A549 (cell line): ENCODE data around the gene DUT. TPM values are rescaled to one million over a fixed set of nuclear protein-coding genes. Genes with fewer than 3 reads are reported as not detected.

Experiments
- ATAC-seq, 2 experiments: fragments of 200-7000 bp in 1 of 2; fragments of >200 bp in 1 of 2; cut with Nextera tagmentation in 1 of 2; cut with Tn5 transposase in 1 of 2; 3 replicates each; pipeline versions ENCODE4 v1.8.0 to v1.9.1; 2018 to 2020; ENCODE audit warnings: mild to moderate bottlenecking in 1 of 2, moderate library complexity in 1 of 2
- CTCF ChIA-PET: fragments of 300-600 bp; sonication (Branson Sonifier 250); formaldehyde crosslinking; extraction: SDS; loops from one replicate; lab custom pipeline; 2021; ENCODE audit warnings: antibody characterized with exemption, inconsistent platforms; lab: Yijun Ruan, JAX
- POLR2A ChIA-PET: fragments of 350-600 bp; formaldehyde crosslinking; extraction: SDS; loops from one replicate; lab custom pipeline; 2021; ENCODE audit warnings: antibody characterized with exemption, inconsistent platforms; lab: Yijun Ruan, JAX
- DNase-seq, 2 experiments: peaks; one replicate each; pipeline versions ENCODE4 v3.0.0 to v3.0.0-alpha.2; 2011 to 2016; ENCODE audit warnings: low read depth in 1 of 2, low spot score in 1 of 2
- FAIRE-seq: peaks from 2 replicates; lab custom pipeline; 2011; peaks lifted over from hg19 to GRCh38; lab: Jason Lieb, UNC
- H3K27ac ChIP-seq, 2 experiments: fragments of >200 bp; sonication (Bioruptor Twin); formaldehyde crosslinking; 3 replicates each; pipeline ENCODE4 v1.5.1; 2016 to 2017
- H3K4me1 ChIP-seq: fragments of >200 bp; sonication (Bioruptor Twin); formaldehyde crosslinking; 3 replicates; pipeline ENCODE4 v1.6.1; 2016
- H3K4me2 ChIP-seq: fragments of >200 bp; sonication (Bioruptor Twin); formaldehyde crosslinking; 3 replicates; pipeline ENCODE4 v1.6.1; 2016
- H3K4me3 ChIP-seq: fragments of >200 bp; sonication (Bioruptor Twin); formaldehyde crosslinking; 3 replicates; pipeline ENCODE4 v1.5.1; 2016
- H3K9me3 ChIP-seq: fragments of >200 bp; sonication (Bioruptor Twin); formaldehyde crosslinking; 3 replicates; pipeline ENCODE4 v1.6.1; 2016
- BCL3 ChIP-seq: fragments of >200 bp; sonication (Bioruptor Twin); formaldehyde crosslinking; IDR thresholded peaks from 3 replicates; pipeline ENCODE4 v1.6.1; 2016
- CEBPB ChIP-seq, 2 experiments: fragments of >200 bp in 1 of 2; sonication (Bioruptor Twin) in 1 of 2; formaldehyde crosslinking in 1 of 2; IDR thresholded peaks; 2 replicates each; pipeline ENCODE4 v1.6.1; 2012 to 2016
- EHMT2 ChIP-seq: fragments of 200-600 bp; sonication (generic); IDR thresholded peaks from 2 replicates; pipeline ENCODE4 v1.6.1; 2016; ENCODE audit warnings: antibody characterized with exemption, low read depth, mild to moderate bottlenecking, moderate library complexity
- EP300 ChIP-seq, 2 experiments: fragments of >200 bp; sonication (Bioruptor Twin); formaldehyde crosslinking; IDR thresholded peaks; 2 replicates in 1 of 2; 3 replicates in 1 of 2; pipeline ENCODE4 v1.6.1; 2016 to 2017
- FOSL2 ChIP-seq, 2 experiments: fragments of 450-650 bp in 1 of 2; fragments of >200 bp in 1 of 2; sonication (Bioruptor Twin) in 1 of 2; formaldehyde crosslinking; IDR thresholded peaks; 2 replicates each; pipeline versions ENCODE4 v1.5.0 to v1.6.1; 2016 to 2020; ENCODE audit warnings: mild to moderate bottlenecking in 1 of 2, moderate library complexity in 1 of 2
- FOXS1 ChIP-seq: fragments of 250-450 bp; sonication (Bioruptor Pico); IDR thresholded peaks from 2 replicates; pipeline ENCODE4 v1.5.0; 2020; ENCODE audit warnings: mild to moderate bottlenecking, moderate library complexity
- GATA3 ChIP-seq: IDR thresholded peaks from 2 replicates; pipeline ENCODE4 v1.6.1; 2012; ENCODE audit warnings: borderline replicate concordance
- HEYL ChIP-seq: fragments of 250-450 bp; sonication (Bioruptor Pico); IDR thresholded peaks from 2 replicates; pipeline ENCODE4 v1.8.0; 2021; ENCODE audit warnings: mild to moderate bottlenecking, moderate library complexity
- HMGXB4 ChIP-seq: fragments of 250-450 bp; sonication (Bioruptor Pico); IDR thresholded peaks from 2 replicates; pipeline ENCODE4 v1.5.0; 2021; ENCODE audit warnings: mild to moderate bottlenecking, moderate library complexity, borderline replicate concordance
- HOXB13 ChIP-seq: fragments of 250-450 bp; sonication (Bioruptor Pico); IDR thresholded peaks from 2 replicates; pipeline ENCODE4 v1.5.0; 2020; ENCODE audit warnings: low read depth, mild to moderate bottlenecking, moderate library complexity
- JUNB ChIP-seq: fragments of >200 bp; sonication (Bioruptor Twin); formaldehyde crosslinking; IDR thresholded peaks from 2 replicates; pipeline ENCODE4 v1.6.1; 2016
- KDM1A ChIP-seq: fragments of 200-600 bp; sonication (generic); IDR thresholded peaks from 2 replicates; pipeline ENCODE4 v1.6.1; 2016; ENCODE audit warnings: low read depth, mild to moderate bottlenecking
- PHF8 ChIP-seq: fragments of 200-600 bp; sonication (generic); IDR thresholded peaks from 2 replicates; pipeline ENCODE4 v1.6.1; 2016; ENCODE audit warnings: low read depth, mild to moderate bottlenecking, antibody characterized with exemption, moderate library complexity, borderline replicate concordance
- RNF2 ChIP-seq: fragments of 200-600 bp; sonication (generic); IDR thresholded peaks from 2 replicates; pipeline ENCODE4 v1.6.1; 2016; ENCODE audit warnings: low read depth, mild to moderate bottlenecking, antibody characterized with exemption, moderate library complexity, borderline replicate concordance
- TFCP2L1 ChIP-seq: fragments of 250-450 bp; sonication (Bioruptor Pico); IDR thresholded peaks from 2 replicates; pipeline ENCODE4 v1.5.0; 2021; ENCODE audit warnings: mild to moderate bottlenecking
- ZNF302 ChIP-seq: fragments of 250-450 bp; sonication (Bioruptor Pico); IDR thresholded peaks from 2 replicates; pipeline ENCODE4 v1.9.0; 2021; ENCODE audit warnings: inconsistent platforms, mild to moderate bottlenecking, moderate library complexity
- WGBS: methylation state at CpG from one replicate; pipeline ENCODE4 v1.1.6; 2017; ENCODE audit errors: missing lambda C conversion rate; 5-methylcytosine and 5-hydroxymethylcytosine counted together
- polyA plus RNA-seq, 4 experiments: library from polyadenylated mRNA; depleted of rRNA in 3 of 4; stranded (reverse); fragments of >200 nt; fragmentation: RNase III in 1 of 4; extraction: RNeasy Plus Mini Kit Qiagen cat#74134 plus additional on column Dnase treatment in 1 of 4; gene quantifications; 2 replicates in 3 of 4; 3 replicates in 1 of 4; pipeline ENCODE4 v1.2.3, GENCODE V29; 2011 to 2017
- TF ChIP-seq, protein P1 (sequence below): IDR thresholded peaks from 2 replicates; pipeline ENCODE4 v1.6.1; 2012
- TF ChIP-seq, protein P2 (sequence below): fragments of >200 bp; sonication (Bioruptor Twin); formaldehyde crosslinking; IDR thresholded peaks from 3 replicates; pipeline ENCODE4 v1.5.1; 2016

Gene DUT
- polyA plus RNA-seq, 2 of the 4 experiments (the other 2 are of a cell fraction): 89.1 to 114 TPM

GRCh38 chr15:48363474-48363873 is 32.2 kb downstream of the DUT start:
- ATAC-seq (no peak), DNase-seq (no peak), FAIRE-seq (no peak)
- WGBS: 32% methylated on average over 5 of the region's 5 CpGs
- Histone ChIP-seq H3K4me3 (no peak overlapping the region), H3K9me3 (no peaks in the 10 kb centered on the region), H3K4me1 (peaks cover 7% of the 10 kb centered on the region; the same call in 2 of the 3 replicates), H3K4me2 (no peak overlapping the region), H3K27ac (no peak overlapping the region)
- POLR2A ChIA-PET: no interaction called here
- CTCF ChIA-PET: no interaction called here
- TF ChIP-seq EP300 (IDR thresholded peaks at IDR 0.05) (no peak), FOSL2 (IDR thresholded peaks at IDR 0.05) (no peak), FOSL2 (CRISPR knock-in tag; IDR thresholded peaks at IDR 0.05) (no peak), CEBPB (IDR thresholded peaks at IDR 0.05) (no peak), FOXS1 (CRISPR knock-in tag) (no peak), ZNF302 (CRISPR knock-in tag) (no peak), TFCP2L1 (no peak), BCL3 (no peak), HOXB13 (CRISPR knock-in tag) (no peak), HMGXB4 (CRISPR knock-in tag) (no peak), GATA3 (no peak), HEYL (CRISPR knock-in tag) (no peak), JUNB (no peak)
- TF ChIP-seq, protein P1, sequence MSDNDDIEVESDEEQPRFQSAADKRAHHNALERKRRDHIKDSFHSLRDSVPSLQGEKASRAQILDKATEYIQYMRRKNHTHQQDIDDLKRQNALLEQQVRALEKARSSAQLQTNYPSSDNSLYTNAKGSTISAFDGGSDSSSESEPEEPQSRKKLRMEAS: no peak

DNA sequence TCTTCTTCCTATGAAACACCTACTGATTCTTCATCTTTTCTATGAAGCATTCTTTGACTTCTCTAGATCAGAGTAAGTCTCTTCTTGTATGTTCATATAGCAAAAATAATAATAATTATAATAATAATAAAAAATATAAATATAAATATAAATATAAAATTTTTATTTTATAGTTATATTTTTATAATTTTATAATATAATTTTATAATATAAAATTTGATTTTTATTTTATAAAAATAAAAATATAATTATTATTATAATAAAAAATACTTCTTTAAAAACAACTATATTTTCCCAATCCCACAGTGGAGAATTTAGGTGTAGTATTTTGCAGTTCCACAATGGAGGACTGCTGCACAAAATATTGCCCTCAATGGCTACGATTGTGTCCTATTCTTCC is 34.3 kb downstream of the DUT start:
- 54% methylated on average over 1 of the region's 1 CpG for WGBS
- no peak for DNase-seq
- no peak overlapping the region for H3K4me3 ChIP-seq
- no peaks in the 10 kb centered on the region for H3K9me3 ChIP-seq
- ATAC-seq: no peak
- FAIRE-seq: no peak
- H3K4me2 ChIP-seq: no peak overlapping the region
- no peak overlapping the region for H3K27ac ChIP-seq
- TF ChIP-seq EHMT2: no peak
- TF ChIP-seq RNF2: no peak
- no peak for TF ChIP-seq FOXS1 (CRISPR knock-in tag)
- ChIA-PET POLR2A (no interaction called here), CTCF (no interaction called here)
- H3K4me1 ChIP-seq: no peaks in the 10 kb centered on the region

DNA sequence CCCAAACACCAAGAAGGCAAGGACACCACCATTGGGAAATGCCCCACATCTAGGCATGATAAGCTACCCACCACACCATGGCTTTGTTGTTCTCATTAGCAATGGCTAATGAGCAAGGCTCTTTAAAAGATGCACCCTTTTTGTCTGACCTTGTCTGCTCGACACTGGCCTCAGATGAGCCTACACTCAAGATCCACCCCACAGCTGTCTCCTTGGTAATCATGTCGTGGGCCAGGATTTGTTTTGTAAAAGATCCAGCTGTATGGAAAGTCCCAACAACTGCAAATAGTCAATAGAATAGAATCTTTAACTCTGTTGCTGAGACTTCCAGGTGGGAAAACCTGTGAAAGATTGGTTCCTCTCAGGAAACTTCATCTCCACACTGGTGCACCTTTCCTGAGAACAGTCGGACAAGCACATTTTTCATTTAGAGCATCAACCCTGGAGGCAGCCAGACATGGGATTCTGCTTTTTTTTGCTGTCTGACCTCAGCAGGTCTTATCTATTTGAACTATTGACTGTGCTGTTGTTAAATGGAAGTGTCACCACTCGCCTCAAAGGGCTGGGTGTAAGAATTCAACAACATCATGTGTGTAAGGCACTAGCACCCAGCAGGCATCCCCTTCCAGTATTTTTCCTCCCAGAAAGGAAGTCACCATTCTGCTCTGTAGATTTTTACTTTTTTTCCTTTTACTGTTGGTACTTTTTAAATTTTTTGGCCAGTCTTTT is 35.5 kb downstream of the DUT start:
- CTCF ChIA-PET: interaction anchor here (0.9 kb wide), 1 partner anchor 9 kb away, joined by 4 read pairs; no protein-coding TSS in a partner anchor
- no peak for DNase-seq
- TF ChIP-seq HEYL (CRISPR knock-in tag): no peak
- TF ChIP-seq KDM1A: no peak
- no peak for TF ChIP-seq FOXS1 (CRISPR knock-in tag)
- no peak for TF ChIP-seq PHF8
- TF ChIP-seq, protein P2, sequence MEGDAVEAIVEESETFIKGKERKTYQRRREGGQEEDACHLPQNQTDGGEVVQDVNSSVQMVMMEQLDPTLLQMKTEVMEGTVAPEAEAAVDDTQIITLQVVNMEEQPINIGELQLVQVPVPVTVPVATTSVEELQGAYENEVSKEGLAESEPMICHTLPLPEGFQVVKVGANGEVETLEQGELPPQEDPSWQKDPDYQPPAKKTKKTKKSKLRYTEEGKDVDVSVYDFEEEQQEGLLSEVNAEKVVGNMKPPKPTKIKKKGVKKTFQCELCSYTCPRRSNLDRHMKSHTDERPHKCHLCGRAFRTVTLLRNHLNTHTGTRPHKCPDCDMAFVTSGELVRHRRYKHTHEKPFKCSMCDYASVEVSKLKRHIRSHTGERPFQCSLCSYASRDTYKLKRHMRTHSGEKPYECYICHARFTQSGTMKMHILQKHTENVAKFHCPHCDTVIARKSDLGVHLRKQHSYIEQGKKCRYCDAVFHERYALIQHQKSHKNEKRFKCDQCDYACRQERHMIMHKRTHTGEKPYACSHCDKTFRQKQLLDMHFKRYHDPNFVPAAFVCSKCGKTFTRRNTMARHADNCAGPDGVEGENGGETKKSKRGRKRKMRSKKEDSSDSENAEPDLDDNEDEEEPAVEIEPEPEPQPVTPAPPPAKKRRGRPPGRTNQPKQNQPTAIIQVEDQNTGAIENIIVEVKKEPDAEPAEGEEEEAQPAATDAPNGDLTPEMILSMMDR: no peak
- TF ChIP-seq, all 56 proteins: peak for 0
- ATAC-seq (no peak), FAIRE-seq (no peak)
- no peaks in the 10 kb centered on the region for H3K9me3 ChIP-seq
- POLR2A ChIA-PET: no interaction called here
- no peak overlapping the region for H3K27ac ChIP-seq
- H3K4me3 ChIP-seq: no peak overlapping the region
- no peaks in the 10 kb centered on the region for H3K4me1 ChIP-seq
- 44% methylated on average over 4 of the region's 4 CpGs for WGBS
- no peak overlapping the region for H3K4me2 ChIP-seq
